Chondrocyte (in vitro differentiated cells): ENCODE measurements around the gene ZNF692. TPM values are rescaled to one million over a fixed set of nuclear protein-coding genes. Genes with fewer than 3 reads are reported as not detected.
"Not testable (repeated sequence)": the region's sequence is repeated elsewhere in the genome, so short reads cannot be mapped to it uniquely, and the experiment has no call there.

Experiments
- DNase-seq: peaks from one replicate; pipeline ENCODE4 v3.0.0; 2021; ENCODE audit warnings: mixed read lengths, low spot score
- H3K27ac Mint-ChIP-seq: one replicate; pipeline ENCODE4 v1.8.0; 2021; ENCODE audit warnings: mild to moderate bottlenecking, moderate library complexity, mixed read lengths; ENCODE audit not compliant: unreplicated experiment
- H3K27me3 Mint-ChIP-seq: 2 replicates; pipeline ENCODE4 v1.8.0; 2021; ENCODE audit warnings: low read depth, mixed read lengths
- H3K36me3 Mint-ChIP-seq: 2 replicates; pipeline ENCODE4 v1.8.0; 2021; ENCODE audit warnings: low read depth, mixed read lengths
- H3K4me1 Mint-ChIP-seq: 2 replicates; pipeline ENCODE4 v1.8.0; 2021; ENCODE audit warnings: low read depth, mild to moderate bottlenecking, mixed read lengths
- H3K4me3 Mint-ChIP-seq: one replicate; pipeline ENCODE4 v1.8.0; 2021; ENCODE audit warnings: mild to moderate bottlenecking, moderate library complexity, mixed read lengths; ENCODE audit not compliant: unreplicated experiment
- H3K9me3 Mint-ChIP-seq: 2 replicates; pipeline ENCODE4 v1.8.0; 2021; ENCODE audit warnings: low read depth, mixed read lengths
- CTCF ChIP-seq: fragments of 200-600 bp; sonication (generic); IDR thresholded peaks from 2 replicates; pipeline ENCODE4 v1.5.0; 2021; ENCODE audit warnings: antibody characterized with exemption, mild to moderate bottlenecking, moderate library complexity
- total RNA-seq: library from RNA; stranded (reverse); gene quantifications from 3 replicates; pipeline ENCODE4 v1.2.1, GENCODE V29; 2021

The ZNF692 gene
- total RNA-seq, 1 donor from 2014 or later = 21.6 TPM

DNA sequence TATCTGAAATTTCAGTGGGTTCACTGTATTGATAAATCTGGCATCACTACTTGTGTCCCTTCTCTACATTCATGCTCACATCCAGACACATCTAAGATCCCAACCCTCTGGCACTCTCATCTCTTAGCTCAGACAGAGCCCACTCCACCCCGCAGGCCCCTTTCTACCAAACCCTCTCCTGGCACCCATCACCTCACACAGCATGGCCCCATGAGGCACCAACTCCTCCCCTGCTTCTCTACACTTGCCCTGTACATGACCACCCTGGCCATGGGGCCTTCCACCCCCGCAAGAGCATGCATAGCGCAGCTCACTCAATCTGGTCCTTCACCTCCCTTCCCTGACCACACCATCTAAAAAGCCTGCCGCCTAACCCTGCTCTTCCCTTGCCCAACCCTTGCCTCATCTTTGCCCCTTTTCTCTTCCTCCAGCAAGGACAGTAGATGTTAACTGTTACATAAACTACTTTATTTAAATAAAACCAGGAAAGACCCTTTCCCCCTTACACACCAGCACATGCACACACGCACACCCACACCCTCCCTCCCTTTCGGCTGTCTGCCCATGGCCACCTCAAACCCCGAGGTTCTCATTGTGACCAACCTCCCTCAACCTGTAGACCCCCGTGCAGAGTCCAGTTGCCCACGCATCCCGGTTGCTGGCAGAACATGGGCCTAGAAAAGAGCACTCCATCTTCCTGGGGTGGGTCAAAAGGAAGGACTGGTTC lies 48.7 kb downstream of the ZNF692 start:
- Mint-ChIP-seq H3K36me3 (peaks cover 29% of the 10 kb centered on the region), H3K27ac (no peak overlapping the region), H3K4me3 (no peak overlapping the region), H3K9me3 (no peaks in the 10 kb centered on the region), H3K27me3 (no peaks in the 10 kb centered on the region), H3K4me1 (no peaks in the 10 kb centered on the region)
- TF ChIP-seq CTCF = no peak
- DNase-seq = no peak

- H3K27me3 Mint-ChIP-seq = no peaks in the 10 kb centered on the region
- no peak overlapping the region for H3K27ac Mint-ChIP-seq
- H3K36me3 Mint-ChIP-seq = peaks cover 21% of the 10 kb centered on the region
- H3K9me3 Mint-ChIP-seq = no peaks in the 10 kb centered on the region
- no peaks in the 10 kb centered on the region for H3K4me1 Mint-ChIP-seq
- no peak overlapping the region for H3K4me3 Mint-ChIP-seq
- no peak for DNase-seq
- TF ChIP-seq CTCF = no peak
Observed at GRCh38 chr1:248808876-248809275, 50.0 kb downstream of the ZNF692 start.

DNA sequence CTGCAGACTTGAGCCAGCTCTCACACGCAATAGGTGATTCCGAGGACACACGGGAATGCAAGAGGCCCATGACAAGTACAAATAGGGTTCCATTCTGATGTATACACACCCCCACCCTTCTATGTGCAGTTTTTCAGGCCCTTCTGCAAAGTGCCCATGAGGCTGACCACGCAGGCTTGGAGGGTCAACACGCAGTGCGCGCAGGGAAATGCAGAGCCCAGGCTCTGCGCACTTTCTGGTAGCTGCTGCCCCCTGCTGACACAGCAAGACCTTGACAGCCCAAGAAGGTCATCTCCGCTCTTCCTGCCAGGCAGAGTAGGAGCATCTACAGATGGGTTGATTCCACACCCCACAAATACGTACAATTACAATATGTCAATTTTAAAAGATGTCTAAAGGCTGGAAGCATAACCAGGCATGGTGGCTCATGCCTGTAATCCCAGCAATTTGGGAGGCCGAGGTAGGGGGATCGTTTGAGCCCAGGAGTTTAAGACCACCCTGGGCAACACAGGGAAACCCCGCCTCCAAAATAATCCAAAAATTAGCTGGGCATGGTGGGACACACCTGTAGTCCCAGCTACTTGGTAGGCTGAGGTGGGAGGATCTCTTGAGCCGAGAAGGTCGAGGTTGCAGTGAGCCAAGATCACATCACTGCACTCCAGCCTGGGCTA lies 51.7 kb downstream of the ZNF692 start:
- peak; percentile 74 for TF ChIP-seq CTCF
- Mint-ChIP-seq H3K27ac (no peak overlapping the region), H3K4me1 (no peaks in the 10 kb centered on the region), H3K4me3 (no peak overlapping the region), H3K36me3 (peaks cover 7% of the 10 kb centered on the region), H3K27me3 (no peaks in the 10 kb centered on the region), H3K9me3 (peaks cover 2% of the 10 kb centered on the region)
- no peak for DNase-seq

DNA sequence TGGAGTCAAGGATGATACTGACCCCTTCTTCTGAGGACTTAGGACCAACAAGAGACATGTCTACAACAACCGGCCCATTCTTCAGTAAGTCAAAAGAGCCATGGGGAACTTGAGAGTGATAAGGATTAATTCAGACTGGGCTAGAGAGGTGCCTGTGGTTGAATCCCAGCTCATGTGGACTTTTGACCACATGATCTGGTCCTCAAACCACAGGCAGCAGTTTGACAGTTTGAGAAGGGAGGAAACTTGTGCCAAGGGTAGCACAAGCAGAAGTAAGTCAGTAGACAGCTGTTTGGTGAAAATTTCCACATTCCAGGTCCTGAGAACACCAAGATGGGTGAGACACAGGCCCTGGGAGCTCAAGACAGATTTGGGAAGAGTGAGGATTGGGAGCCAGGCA lies 53.0 kb downstream of the ZNF692 start:
- H3K4me3 Mint-ChIP-seq = no peak overlapping the region
- TF ChIP-seq CTCF = no peak
- peaks cover 11% of the 10 kb centered on the region for H3K9me3 Mint-ChIP-seq
- H3K27ac Mint-ChIP-seq = no peak overlapping the region
- no peaks in the 10 kb centered on the region for H3K4me1 Mint-ChIP-seq
- peaks cover 5% of the 10 kb centered on the region for H3K36me3 Mint-ChIP-seq
- no peak for DNase-seq
- peaks cover 2% of the 10 kb centered on the region for H3K27me3 Mint-ChIP-seq

DNA sequence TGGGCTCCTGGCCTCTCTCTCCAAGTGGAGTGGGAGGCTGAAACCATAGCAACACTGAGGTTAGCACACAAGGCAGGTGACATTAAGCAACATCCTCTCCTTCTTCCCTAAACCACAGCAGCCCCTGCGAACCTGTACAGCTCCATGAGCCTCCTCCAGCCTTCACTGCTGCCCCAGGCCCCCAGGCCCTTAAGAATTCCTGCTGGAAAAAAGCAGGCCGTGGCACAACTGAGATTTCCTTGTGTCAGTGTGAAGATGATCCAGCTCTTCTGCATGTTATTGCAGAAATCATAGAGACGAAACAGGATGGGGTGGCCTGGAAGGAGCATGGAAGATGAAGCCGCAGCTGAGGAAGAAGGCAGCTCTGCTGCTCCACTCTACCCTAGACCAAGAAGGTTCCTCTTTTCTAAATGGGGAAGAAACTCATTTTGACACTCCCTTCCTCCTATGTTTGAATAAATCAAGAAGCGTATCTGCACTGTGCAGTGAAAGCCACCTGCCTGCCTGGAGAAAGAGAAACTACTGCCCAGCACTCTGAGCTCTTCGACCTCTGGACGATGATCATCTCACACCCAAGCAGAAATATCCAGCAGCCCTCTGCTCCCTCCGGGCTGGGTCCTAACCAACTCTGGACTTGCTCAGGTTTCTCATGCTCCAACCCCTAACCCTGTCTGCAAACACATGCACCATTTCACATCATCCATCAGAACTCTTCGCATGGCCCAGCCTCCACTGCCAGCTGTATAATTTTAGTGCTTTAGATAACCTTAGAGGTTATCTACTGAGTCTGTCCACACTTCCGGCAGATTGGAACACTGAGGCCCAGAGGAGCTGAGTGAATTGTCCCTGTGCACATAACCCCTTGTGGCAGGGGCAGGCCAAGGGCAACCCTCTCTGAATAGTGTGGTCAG lies 53.9 kb downstream of the ZNF692 start:
- peaks cover 11% of the 10 kb centered on the region for H3K9me3 Mint-ChIP-seq

DNA sequence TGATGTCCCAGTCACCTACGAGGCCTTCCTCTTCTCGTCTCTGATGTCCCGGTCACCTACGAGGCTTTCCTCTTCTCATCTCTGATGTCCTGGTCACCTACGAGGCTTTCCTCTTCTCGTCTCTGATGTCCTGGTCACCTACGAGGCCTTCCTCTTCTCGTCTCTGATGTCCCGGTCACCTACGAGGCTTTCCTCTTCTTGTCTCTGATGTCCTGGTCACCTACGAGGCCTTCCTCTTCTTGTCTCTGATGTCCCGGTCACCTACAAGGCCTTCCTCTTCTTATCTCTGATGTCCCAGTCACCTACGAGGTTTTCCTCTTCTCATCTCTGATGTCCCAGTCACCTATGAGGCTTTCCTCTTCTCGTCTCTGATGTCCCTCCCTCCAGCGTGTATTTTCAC lies 55.4 kb downstream of the ZNF692 start:
- H3K4me3 Mint-ChIP-seq = not testable (repeated sequence)
- peaks cover 11% of the 10 kb centered on the region for H3K9me3 Mint-ChIP-seq

More for the DNA sequence above, 53.9 kb downstream of the ZNF692 start:
- no peak for DNase-seq
- no peak overlapping the region for H3K27ac Mint-ChIP-seq
- H3K4me3 Mint-ChIP-seq = no peak overlapping the region
- peaks cover 3% of the 10 kb centered on the region for H3K36me3 Mint-ChIP-seq
- H3K27me3 Mint-ChIP-seq = peaks cover 6% of the 10 kb centered on the region
- no peak for TF ChIP-seq CTCF
- H3K4me1 Mint-ChIP-seq = no peaks in the 10 kb centered on the region

More for the DNA sequence above, 55.4 kb downstream of the ZNF692 start:
- H3K27ac Mint-ChIP-seq, DNase-seq, H3K4me1 Mint-ChIP-seq, H3K36me3 Mint-ChIP-seq, H3K27me3 Mint-ChIP-seq: not testable (repeated sequence)
